ENCODE data around the gene SNTG2. TPM values are rescaled to one million over a fixed set of nuclear protein-coding genes. Genes with fewer than 3 reads are reported as not detected.

SNTG2 gene
- total and polyA plus RNA-seq, 10 of the 15 experiments (the other 5 are each of a cell fraction or from before 2014, with no cell fraction given) = not detected

GRCh38 chr2:1235806-1236205, 285.2 kb downstream of the SNTG2 start (continued):
- TF ChIP-seq PBX3 (IDR thresholded peaks at IDR 0.05; ENCODE audit: insufficient replicate concordance, low read depth, low read length) (no peak), SMARCA5 (IDR thresholded peaks at IDR 0.05) (no peak), ELK1 (IDR thresholded peaks at IDR 0.05; ENCODE audit: low read depth, low read length) (no peak), SMAD5 (IDR thresholded peaks at IDR 0.05; ENCODE audit: low read depth) (no peak), PAX8 (IDR thresholded peaks at IDR 0.05) (no peak), NFYA (IDR thresholded peaks at IDR 0.05; ENCODE audit: borderline replicate concordance, low read depth, low read length) (no peak), GABPA (IDR thresholded peaks at IDR 0.05; ENCODE audit: low read depth) (no peak), CUX1 (IDR thresholded peaks at IDR 0.05; ENCODE audit: insufficient replicate concordance, low read depth, low read length) (no peak), ZBTB33 (IDR thresholded peaks at IDR 0.05) (no peak)
- TF ChIP-seq, protein P1, sequence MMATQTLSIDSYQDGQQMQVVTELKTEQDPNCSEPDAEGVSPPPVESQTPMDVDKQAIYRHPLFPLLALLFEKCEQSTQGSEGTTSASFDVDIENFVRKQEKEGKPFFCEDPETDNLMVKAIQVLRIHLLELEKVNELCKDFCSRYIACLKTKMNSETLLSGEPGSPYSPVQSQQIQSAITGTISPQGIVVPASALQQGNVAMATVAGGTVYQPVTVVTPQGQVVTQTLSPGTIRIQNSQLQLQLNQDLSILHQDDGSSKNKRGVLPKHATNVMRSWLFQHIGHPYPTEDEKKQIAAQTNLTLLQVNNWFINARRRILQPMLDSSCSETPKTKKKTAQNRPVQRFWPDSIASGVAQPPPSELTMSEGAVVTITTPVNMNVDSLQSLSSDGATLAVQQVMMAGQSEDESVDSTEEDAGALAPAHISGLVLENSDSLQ (IDR thresholded peaks at IDR 0.05) = no peak
